GM19023 (cell line): ENCODE results near the gene ZCCHC3.
A peak's percentile ranks its signal among the peaks of the same experiment; 100 is the strongest.
"Not testable (repeated sequence)": the region's sequence is repeated elsewhere in the genome, so short reads cannot be mapped to it uniquely, and the experiment has no call there.

Source experiments
- ATAC-seq: cut with Tn5 transposase; IDR thresholded peaks from one replicate; pipeline ENCODE4 v1.9.1; 2021; ENCODE audit warnings: mild to moderate bottlenecking, moderate library complexity; ENCODE audit not compliant: unreplicated experiment

The ZCCHC3 gene, protein sequence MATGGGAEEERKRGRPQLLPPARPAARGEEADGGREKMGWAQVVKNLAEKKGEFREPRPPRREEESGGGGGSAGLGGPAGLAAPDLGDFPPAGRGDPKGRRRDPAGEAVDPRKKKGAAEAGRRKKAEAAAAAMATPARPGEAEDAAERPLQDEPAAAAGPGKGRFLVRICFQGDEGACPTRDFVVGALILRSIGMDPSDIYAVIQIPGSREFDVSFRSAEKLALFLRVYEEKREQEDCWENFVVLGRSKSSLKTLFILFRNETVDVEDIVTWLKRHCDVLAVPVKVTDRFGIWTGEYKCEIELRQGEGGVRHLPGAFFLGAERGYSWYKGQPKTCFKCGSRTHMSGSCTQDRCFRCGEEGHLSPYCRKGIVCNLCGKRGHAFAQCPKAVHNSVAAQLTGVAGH

DNA sequence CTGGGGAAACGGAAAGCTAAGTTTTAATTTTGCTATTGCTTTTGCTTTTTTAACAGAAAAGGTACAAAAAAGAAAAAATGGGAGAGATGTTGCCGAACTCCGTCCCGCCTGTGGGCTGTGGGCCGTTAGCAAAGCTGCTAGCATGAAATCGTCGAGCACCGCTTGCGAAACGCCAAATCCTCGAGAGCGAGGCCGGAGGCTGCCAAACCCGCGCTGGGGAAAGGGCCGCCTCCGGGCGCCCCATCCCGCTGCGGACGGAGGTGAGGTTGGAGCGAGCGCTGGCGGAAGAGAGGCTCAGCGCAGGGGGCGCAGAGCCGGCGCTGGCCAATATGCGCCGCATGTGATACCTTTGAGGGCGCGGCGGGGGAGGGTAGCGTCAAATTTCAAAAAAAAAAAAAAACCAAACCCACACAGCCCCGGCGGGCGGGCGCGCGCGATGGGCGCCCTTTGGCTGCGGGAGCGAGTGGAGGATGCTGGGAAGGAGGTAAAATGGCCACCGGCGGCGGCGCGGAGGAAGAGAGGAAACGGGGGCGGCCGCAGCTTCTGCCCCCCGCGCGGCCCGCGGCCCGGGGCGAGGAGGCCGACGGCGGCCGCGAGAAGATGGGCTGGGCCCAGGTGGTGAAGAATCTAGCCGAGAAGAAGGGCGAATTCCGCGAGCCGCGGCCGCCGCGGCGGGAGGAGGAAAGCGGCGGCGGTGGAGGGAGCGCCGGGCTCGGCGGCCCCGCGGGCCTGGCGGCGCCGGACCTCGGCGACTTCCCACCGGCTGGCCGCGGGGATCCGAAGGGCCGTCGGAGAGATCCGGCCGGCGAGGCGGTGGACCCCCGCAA is at the start of gene ZCCHC3:
Gene ZCCHC3 (plus strand): TSS at position 473 of the 827 bp plus-strand sequence. CDS start 17 bp downstream, at position 490.
- ATAC-seq = peak; percentile 80

DNA sequence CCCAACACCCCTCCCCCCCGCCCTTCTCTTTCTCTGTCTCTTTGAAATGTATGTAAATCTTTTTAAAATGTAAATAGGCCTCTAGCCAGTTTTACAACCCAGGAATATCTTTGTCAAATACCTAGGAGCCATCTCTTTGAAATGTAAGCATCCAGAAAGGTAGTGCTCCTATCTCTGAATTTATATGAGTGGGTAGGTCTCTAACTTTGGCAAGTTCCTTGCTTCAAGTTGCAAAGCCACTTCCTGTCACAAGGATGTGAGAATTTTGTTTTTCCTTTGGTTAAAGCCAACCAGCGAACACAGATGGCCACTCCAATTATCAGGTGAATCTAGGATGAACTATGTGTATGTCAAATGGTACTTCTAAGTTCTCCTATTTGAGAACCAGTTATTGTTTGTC is 46.0 kb upstream of the ZCCHC3 start:
- no peak for ATAC-seq

DNA sequence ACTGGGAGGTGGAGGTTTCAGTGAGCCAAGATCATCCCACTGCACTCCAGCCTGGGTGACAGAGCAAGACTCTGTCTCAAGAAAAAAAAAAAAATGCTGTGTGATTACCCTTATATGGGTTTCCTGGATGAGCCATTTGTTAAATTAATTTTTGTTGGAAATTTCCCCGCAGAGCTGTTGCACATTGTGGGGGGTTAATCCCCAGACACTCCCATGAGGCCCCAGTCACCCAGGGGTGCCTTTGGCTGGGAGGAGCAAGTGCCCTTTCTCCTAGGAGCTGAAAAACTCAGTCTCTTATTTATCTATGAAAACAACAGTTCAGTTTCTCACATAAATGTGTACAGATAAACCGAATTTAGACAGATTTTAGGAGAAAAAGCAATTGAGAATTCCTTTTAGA is 44.6 kb upstream of the ZCCHC3 start:
- ATAC-seq = no peak

DNA sequence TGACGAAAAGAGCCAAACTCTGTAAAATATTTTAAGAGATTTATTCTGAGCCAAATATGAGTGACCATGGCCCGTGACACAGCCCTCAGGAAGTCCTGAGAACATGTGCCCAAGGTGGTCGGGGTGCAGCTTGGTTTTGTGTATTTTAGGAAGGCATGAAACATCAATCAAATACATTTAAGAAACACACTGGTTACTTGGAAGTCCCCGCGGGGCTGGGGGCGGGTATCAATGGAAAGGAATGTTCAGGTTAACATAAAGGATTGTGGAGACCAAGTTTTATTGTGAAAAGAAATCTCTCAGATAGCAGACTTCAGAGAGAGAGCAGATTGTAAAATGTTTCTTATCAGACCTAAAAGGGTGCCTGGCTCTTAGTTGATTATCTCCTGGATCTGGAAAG is 43.9 kb upstream of the ZCCHC3 start:
- ATAC-seq = not testable (repeated sequence)

DNA sequence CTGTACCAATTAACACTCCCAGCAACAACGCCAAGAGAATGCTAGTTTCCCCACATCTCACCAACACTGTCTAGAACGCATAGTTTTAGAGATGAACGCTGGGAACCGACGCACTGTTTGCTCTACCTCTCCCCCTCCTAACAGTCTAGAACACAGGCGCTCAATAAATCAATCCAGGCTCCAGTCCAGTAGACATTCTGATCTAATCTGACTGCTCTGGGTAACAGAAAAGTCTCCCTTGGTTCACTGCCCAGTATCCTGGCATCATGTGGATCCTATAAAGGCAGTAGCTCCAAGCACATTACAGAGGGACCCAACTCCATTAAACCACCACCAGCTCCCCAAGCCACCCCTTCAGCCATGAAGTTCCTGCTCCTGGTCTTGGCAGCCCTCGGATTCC is 40.0 kb upstream of the ZCCHC3 start, which contains the start of gene DEFB132:
Gene DEFB132 (plus strand): TSS at position 306 of the 400 bp plus-strand sequence. CDS start 55 bp downstream, at position 361.
- ATAC-seq = no peak

DNA sequence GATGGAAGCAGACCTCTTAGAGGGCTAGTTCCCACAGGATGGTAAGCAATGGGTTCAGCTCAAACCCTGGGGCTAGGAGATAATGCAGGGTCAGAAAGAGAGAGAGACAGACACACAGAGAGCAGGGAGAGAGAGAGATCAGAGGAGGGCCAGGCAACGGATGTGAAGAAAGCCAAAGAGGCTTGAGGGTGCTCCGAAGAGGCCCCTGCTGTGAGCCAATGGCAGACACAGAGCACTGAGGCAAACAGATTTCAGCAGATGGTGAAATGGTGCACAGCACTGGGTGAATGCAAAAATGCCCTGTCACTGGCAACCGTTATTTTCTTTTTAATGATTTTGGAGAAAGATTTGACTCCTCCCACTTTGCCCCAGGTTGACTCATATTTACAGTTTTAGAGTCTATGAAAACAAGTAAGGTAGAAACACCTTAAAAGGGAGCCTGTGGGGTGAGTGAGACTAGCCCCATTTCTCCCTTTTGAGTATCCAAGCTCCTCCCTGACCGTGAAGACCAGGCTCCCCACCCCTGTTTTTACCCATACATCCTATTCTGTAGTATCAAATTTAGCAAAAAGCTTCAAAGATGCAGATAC is 39.0 kb upstream of the ZCCHC3 start:
- no peak for ATAC-seq

DNA sequence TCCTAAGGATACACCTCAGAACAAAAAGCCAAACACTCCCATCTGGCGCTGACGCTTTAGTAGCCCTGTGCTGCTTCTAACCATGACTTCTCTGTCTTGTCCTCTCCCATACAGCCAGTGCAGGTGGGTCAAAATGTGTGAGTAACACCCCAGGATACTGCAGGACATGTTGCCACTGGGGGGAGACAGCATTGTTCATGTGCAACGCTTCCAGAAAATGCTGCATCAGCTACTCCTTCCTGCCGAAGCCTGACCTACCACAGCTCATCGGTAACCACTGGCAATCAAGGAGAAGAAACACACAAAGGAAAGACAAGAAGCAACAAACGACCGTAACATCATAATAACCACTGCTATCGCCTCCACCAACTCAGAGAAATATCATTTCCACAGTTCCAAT is 38.4 kb upstream of the ZCCHC3 start:
- no peak for ATAC-seq

DNA sequence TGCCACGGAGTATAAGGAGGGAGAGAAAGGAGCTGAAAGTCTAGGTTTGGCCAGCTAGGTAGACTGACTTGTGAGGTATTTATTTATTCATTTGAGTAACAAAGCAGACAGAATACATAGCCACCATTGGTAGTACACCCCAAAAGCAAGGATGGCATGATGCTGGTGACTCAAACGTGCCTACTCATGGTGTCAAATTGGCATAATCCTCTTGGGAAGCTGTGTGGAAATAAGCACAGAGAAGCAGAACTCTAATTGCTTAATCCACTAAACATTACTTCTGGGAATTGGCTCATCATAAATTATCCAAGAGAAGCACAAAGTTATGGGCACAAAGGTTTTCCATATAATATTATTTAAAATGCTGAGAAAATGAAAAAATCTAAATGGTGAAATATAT is 37.4 kb upstream of the ZCCHC3 start:
- ATAC-seq = no peak

DNA sequence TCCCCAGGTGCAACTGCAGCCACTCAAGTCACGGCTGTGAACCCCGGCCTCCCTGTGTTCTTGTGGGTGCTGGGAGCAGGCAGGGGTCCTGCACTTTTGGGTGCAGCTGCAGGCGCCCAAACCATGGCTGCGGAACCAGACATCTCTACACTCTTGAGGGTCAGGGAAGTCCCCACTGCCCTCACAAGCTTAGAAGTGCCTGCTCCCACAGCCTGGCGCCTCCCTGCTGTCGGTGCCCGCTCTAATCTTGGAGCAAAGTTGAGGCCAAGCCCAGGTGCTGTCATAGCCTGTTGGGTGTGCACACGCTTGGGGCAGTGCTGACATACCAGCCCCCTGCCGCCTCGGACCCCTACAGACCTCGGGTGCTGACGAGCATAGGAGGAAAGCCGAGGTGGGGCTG is 33.7 kb upstream of the ZCCHC3 start:
- no peak for ATAC-seq

DNA sequence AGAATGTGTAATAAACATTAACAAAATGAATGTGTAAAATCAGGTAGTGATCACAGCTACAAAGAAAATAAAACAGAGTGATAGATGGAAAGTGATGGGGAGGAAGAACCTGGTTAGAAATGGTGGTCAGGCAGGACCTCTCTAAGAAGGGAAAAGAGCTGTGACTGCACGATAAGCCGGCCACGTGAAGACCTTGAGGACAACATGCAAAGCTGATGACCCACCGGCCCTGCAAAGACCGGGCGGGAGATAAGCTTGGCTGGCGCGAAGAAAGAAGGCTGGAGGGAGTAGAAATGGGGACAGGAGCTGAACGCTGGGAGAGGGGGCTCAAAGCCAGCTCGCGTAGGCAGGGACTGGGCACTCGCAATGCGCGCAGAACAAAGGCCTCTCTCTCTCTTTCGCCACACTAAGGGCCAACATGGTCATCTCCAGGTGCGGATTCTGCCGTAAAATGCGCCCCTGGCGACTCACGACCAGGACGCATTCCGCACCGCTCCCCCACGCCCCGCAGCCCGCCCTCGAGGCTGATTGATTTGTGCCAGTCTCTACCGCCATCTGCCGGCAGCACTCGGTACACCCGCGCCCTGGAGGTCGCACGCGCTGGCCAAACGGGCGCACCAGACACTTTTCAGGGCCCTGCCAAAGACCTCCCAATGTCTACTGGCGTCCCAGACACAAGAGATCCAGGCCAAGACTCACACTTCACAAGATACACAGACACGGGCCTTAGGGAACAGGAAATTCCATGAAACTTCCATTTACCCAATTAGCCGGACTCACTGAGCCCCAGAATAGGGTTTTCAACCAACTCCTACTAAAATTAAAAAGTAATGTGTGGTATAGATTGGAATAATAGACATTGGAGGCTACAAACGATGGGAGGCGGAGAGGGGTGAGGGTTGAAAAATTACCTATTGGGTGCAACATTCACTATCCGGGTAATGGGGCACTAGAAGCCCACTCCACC is 30.5 kb upstream of the ZCCHC3 start:
- ATAC-seq = peak; percentile 81

DNA sequence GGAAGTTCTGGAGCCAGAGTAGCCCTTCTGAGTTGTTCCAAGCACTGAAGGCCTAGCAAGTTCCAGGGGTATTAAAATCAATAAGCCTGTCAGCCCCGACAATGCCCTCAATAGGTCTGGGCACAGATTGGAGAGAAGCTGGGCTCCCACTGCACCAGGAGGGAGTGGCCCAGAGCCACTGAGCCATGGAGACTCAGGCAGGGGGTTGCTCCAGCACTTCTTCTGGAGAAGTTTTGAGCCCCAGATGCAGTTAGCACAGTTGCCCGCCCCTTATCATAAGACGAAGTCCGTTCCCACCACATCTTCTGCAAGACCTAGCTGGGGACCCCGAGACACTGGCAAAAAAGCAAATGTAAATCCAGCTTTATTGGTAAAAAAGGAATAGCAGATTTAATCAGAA is 26.9 kb upstream of the ZCCHC3 start:
- ATAC-seq = no peak

DNA sequence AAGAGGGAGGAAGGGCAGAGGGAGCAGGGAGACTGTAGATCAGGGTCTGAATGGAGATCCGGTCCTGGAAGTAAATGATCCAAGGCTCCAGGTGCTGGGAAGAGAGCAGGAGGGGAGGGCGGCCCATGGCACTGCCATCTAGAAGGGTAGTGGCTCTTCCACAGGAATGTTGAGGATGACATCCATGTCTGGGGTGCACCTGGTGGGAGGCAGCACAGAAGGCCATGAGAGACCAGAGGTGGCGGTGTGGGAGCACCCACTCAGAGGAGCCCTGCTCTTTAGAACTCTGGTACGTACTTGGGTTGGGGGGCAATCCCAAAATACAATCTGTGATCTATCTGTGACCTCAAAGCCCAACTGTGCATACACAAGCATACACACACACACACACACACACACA is 26.3 kb upstream of the ZCCHC3 start:
- ATAC-seq = no peak

DNA sequence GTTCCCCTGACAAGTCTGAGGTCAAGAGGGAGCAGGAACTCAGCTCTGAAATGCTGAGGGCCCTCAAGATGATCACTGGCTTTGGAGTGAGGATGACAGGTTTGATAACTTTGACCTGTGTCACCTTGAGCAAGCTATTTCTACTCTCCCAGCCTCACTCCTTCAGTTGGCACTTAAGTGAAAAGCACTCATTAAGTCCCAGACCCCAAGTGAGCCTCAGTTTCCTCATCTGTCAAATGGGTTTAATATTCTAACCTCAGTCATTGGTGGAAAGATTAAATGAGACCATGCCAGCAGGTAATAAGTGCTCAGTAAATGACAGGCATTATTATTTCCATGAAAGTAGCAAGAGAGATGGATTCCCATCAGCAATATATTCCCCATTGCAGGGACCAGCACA is 25.8 kb upstream of the ZCCHC3 start:
- no peak for ATAC-seq

DNA sequence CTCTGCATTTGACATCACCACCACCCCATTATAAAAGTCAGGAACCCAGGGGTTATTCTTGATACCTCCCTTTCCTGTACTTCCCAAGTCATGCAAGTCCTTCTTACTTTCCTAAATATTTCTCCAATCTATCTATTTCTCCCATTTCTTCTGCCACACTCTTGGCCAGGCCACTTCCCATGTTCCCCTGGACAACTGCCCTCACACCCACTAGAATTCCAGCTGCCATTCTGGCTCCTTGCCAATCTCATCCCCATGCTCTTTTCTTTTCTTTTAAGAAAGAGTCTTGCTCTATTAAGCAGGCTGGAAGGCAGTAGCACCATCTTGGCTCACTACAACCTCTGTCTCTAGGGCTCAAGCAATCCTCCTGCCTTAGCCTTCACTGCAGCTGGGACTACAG is 24.7 kb upstream of the ZCCHC3 start:
- no peak for ATAC-seq

DNA sequence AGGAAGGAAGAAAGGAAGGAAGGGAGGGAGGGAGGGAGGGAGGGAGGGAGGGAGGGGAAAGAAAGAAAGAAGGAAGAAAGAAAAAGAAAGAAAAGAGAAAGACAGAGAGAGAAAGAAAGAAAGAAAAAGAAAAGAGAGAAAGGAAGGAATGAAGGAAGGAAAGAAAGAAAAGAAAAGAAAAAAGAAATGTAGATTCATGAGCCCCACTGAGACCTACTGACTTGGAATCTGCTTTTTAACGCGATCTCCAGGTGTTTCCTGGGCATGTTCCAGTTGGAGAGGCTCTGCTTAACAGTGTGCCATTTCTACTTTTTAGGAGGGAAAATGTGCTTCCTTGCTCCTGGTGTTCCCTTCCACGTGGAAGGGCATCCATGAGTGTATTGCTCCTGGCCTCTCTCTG is 23.5 kb upstream of the ZCCHC3 start:
- ATAC-seq = no peak

DNA sequence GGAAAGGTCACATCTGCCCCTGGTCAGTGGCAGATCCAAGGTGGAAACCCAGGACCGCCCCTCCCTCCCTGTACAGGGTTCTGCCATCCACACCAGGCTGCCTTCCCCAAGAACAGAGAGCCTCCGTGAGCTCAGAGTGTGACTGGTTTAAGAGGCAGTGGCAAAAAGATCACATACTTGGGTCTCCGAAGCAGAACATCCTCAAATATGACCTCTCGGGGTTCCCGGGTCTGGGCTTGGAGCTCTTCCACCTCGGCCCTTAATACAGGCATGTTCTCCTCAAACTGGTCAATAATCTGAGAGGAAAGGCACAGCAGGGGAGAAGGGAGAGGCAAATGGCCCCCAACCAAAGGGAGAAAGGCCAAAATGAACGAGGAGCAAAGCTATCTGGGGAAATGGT is 21.6 kb upstream of the ZCCHC3 start:
- no peak for ATAC-seq

DNA sequence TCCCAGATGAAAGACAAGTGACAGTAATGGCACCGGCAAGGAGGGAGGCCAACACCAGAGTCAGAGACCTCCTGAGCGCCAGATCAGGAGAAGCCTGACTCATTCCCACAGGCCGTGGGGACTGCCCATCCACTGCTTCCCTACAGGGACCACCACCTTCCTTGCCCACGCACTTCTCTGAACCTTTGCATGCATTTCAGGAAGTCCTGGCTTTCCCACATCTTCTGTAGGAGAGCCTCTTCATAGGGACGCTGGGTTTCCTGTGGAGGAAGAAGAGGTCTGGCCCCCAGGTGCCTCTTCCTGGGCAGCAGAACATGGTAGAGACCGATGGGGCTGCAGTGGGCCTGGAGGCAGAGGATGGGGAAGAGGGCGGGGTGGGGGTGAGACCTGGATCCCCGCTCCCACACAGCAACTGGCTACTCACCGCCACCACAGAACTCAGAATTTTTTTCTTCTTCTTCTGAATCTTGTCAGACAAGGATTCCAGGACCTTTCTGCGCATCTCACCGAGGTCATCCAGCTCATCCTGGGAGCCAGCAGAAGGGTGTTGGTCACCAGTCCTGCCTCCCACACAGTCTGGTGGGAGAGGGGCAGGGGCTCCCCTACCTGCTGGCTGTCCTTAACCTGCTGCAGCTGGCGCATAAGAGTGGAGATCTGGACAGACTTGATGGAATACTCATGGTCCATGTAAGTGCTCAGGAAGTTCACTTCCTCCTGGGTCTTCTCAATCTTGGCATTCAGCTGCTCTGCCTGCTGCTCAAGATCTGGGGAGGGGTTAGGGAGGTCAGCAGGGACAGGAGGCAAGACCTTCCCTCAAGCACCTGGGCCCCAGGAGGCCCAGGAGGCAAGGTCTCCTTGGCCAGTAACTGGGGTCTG is 20.5 kb upstream of the ZCCHC3 start:
- no peak for ATAC-seq

DNA sequence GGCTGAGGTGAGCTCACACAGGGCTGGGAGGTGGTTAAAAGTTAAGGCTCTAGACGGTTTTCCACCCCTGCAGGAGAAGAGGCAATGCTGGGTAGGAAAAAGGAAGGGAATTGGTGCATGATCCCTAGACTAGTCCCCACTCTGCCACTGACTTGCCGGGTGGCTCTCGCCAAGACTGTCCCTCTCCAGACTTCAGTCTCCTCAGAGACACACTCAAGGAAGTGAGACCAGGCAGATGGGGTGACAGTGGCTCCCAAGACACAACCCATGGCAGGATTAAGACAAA is 19.9 kb upstream of the ZCCHC3 start:
- ATAC-seq = no peak

DNA sequence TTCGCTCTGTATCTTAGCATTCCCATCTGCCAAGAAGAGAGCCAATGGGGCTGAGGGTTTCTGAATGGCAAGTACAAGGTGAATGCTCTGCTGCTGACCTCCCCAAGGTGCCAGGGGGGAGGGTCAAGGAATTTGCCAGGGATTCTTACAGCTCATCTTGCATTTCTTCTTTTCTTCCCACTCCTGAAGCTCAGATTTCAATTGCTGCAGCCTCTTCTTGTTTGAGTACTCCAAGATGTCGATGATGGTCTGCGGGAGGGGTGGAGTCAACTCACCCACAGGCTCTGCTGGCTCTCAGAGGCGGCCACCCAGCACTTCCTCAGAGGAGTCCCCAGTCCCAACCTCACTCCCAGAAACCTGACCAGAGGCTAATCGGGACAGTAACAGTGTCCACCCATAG is 19.2 kb upstream of the ZCCHC3 start:
- no peak for ATAC-seq
